ENCODE measurements around the gene IPMK. TPM values are rescaled to one million over a fixed set of nuclear protein-coding genes. Genes with fewer than 3 reads are reported as not detected.

Gene IPMK
- total RNA-seq, 4 donors from 2014 or later: 3.4 to 5.5 (median 4.3) TPM

GRCh38 chr10:58178811-58179210 is 88.9 kb downstream of the IPMK start:
- Histone ChIP-seq H3K4me3 (no peak overlapping the region), H3K36me3 (no peaks in the 10 kb centered on the region), H3K27me3 (no peaks in the 10 kb centered on the region), H3K4me1 (peaks cover 0 to 10% (median 4%) of the 10 kb centered on the region in 4 donors), H3K27ac (replicated peaks in 1 of 4) (no peak overlapping the region), H3K9me3 (no peaks in the 10 kb centered on the region)
- intact Hi-C loops (cut with DNase I): no loop called here
- no peak for TF ChIP-seq EP300 (IDR thresholded peaks at IDR 0.05)
- no peak for TF ChIP-seq POLR2A (IDR thresholded peaks at IDR 0.05; ENCODE audit: low read depth)
- no peak for TF ChIP-seq POLR2AphosphoS5 (IDR thresholded peaks at IDR 0.05)
- no peak for TF ChIP-seq CTCF (IDR thresholded peaks at IDR 0.05)
- DNase-seq (ENCODE audit: extremely low spot score): no peak
- 31% methylated on average over 1 of the region's 1 CpG for WGBS

GRCh38 chr10:58177362-58177947 is 90.2 kb downstream of the IPMK start:
- Histone ChIP-seq H3K27me3 (no peaks in the 10 kb centered on the region), H3K4me1 (peaks cover 0 to 10% (median 4%) of the 10 kb centered on the region in 4 donors), H3K36me3 (no peaks in the 10 kb centered on the region), H3K4me3 (no peak overlapping the region), H3K27ac (replicated peaks in 1 of 4) (no peak overlapping the region), H3K9me3 (no peaks in the 10 kb centered on the region)
- no peak for DNase-seq (ENCODE audit: extremely low spot score)
- no peak for TF ChIP-seq EP300 (IDR thresholded peaks at IDR 0.05)
- TF ChIP-seq POLR2AphosphoS5 (IDR thresholded peaks at IDR 0.05): no peak
- TF ChIP-seq CTCF (IDR thresholded peaks at IDR 0.05): peak; percentile 54 to 66 (median 61)
- WGBS: 20% methylated on average over 3 of the region's 3 CpGs
- intact Hi-C loops (cut with DNase I): loop anchor here (2.0 kb wide), 1 partner anchor 113 kb away; no protein-coding TSS in a partner anchor

GRCh38 chr10:58175990-58176900 is 91.4 kb downstream of the IPMK start:
- intact Hi-C loops (cut with DNase I): loop anchor here (2.0 kb wide), 1 partner anchor 115 kb away; no protein-coding TSS in a partner anchor
- 23% methylated on average over 2 of the region's 2 CpGs for WGBS
- no peak for TF ChIP-seq CTCF (IDR thresholded peaks at IDR 0.05)
- no peak for TF ChIP-seq EP300 (IDR thresholded peaks at IDR 0.05)
- TF ChIP-seq POLR2AphosphoS5 (IDR thresholded peaks at IDR 0.05): no peak
- no peak for TF ChIP-seq POLR2A (IDR thresholded peaks at IDR 0.05; ENCODE audit: low read depth)

GRCh38 chr10:58174831-58175230 is 92.9 kb downstream of the IPMK start:
- peaks cover 0 to 10% (median 4%) of the 10 kb centered on the region in 4 donors for H3K4me1 ChIP-seq
- no peak overlapping the region for H3K27ac ChIP-seq (replicated peaks in 1 of 4)
- no peak overlapping the region for H3K4me3 ChIP-seq
- 89% methylated on average over 5 of the region's 5 CpGs for WGBS
- TF ChIP-seq EP300 (IDR thresholded peaks at IDR 0.05) (no peak), CTCF (IDR thresholded peaks at IDR 0.05) (no peak), POLR2AphosphoS5 (IDR thresholded peaks at IDR 0.05) (no peak), POLR2A (IDR thresholded peaks at IDR 0.05; ENCODE audit: low read depth) (no peak)
- no peaks in the 10 kb centered on the region for H3K27me3 ChIP-seq
- no peaks in the 10 kb centered on the region for H3K36me3 ChIP-seq
- DNase-seq (ENCODE audit: extremely low spot score): no peak
- intact Hi-C loops (cut with DNase I): no loop called here
- H3K9me3 ChIP-seq: no peaks in the 10 kb centered on the region

More at GRCh38 chr10:58175990-58176900, 91.4 kb downstream of the IPMK start:
- Histone ChIP-seq H3K27me3 (no peaks in the 10 kb centered on the region), H3K4me3 (no peak overlapping the region), H3K27ac (replicated peaks in 1 of 4) (no peak overlapping the region), H3K4me1 (peaks cover 0 to 10% (median 4%) of the 10 kb centered on the region in 4 donors), H3K36me3 (no peaks in the 10 kb centered on the region), H3K9me3 (no peaks in the 10 kb centered on the region)
- DNase-seq (ENCODE audit: extremely low spot score): no peak

Data from esophagus muscularis mucosa (tissue), 4 donors.